Right lobe of liver (tissue), 4 donors: ENCODE data around the gene DLK2.

Source experiments
- POLR2A ChIP-seq: fragments of 450-650 bp; IDR thresholded peaks from one replicate; pipeline ENCODE4 v1.6.1; 2017; ENCODE audit warnings: antibody characterized with exemption, mild to moderate bottlenecking
- TF ChIP-seq, protein P1 (sequence below), 4 donors: fragments of 200-600 bp in 3 of 4; fragments of 450-650 bp in 1 of 4; IDR thresholded peaks; one replicate each; pipeline versions ENCODE4 v1.5.1 to v1.8.0; 2016 to 2022; ENCODE audit warnings: antibody characterized with exemption in 4 of 4, mild to moderate bottlenecking in 2 of 4
- donor health status: DM: no; HTN: no; CAD: no.
- donor health status: DM: no; HTN: no; CAD: no.
- donor health status: DM: no; HTN: yes; CAD: no.

DNA sequence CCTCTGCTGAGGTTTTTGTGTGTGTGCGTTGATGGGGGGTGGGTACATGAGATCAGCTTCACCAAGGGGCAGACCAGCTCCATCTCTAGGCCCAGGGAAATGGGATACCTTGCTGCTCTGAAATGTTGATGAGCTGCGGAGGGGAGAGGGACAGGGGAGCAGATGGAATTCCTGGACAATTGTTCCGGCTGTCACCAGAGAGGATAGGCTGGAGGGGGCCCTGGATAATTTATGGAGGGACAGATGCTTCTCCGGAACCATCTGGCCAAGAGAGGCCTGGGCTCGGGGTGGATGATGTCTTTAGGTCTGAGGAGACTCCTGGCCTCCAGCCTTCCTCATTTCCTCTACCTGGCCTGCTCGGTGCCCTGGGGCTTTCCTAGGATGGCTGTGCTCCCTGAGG lies 20.2 kb upstream of the DLK2 start:
- TF ChIP-seq, protein P1, sequence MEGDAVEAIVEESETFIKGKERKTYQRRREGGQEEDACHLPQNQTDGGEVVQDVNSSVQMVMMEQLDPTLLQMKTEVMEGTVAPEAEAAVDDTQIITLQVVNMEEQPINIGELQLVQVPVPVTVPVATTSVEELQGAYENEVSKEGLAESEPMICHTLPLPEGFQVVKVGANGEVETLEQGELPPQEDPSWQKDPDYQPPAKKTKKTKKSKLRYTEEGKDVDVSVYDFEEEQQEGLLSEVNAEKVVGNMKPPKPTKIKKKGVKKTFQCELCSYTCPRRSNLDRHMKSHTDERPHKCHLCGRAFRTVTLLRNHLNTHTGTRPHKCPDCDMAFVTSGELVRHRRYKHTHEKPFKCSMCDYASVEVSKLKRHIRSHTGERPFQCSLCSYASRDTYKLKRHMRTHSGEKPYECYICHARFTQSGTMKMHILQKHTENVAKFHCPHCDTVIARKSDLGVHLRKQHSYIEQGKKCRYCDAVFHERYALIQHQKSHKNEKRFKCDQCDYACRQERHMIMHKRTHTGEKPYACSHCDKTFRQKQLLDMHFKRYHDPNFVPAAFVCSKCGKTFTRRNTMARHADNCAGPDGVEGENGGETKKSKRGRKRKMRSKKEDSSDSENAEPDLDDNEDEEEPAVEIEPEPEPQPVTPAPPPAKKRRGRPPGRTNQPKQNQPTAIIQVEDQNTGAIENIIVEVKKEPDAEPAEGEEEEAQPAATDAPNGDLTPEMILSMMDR (IDR thresholded peaks at IDR 0.05) = no peak
- TF ChIP-seq POLR2A = no peak
